ENCODE results near the gene TEX36. TPM values are rescaled to one million over a fixed set of nuclear protein-coding genes. Genes with fewer than 3 reads are reported as not detected.

Gene TEX36
- total RNA-seq, 1 donor from 2014 or later, result not detected

- TF ChIP-seq CTCF (conservative IDR thresholded peaks at IDR 0.05), result no peak
- H3K9me3 Mint-ChIP-seq, result peaks cover 16% of the 10 kb centered on the region
- H3K4me1 Mint-ChIP-seq, result no peaks in the 10 kb centered on the region
- no peak for DNase-seq (ENCODE audit: low read depth, low spot score)
- peaks cover 18% of the 10 kb centered on the region for H3K27me3 Mint-ChIP-seq (ENCODE audit: low read depth)
- H3K36me3 Mint-ChIP-seq (ENCODE audit: low read depth), result peaks cover 8% of the 10 kb centered on the region
- no peak overlapping the region for H3K27ac Mint-ChIP-seq (ENCODE audit: unreplicated experiment)
- H3K4me3 Mint-ChIP-seq, result no peak overlapping the region
Observed at GRCh38 chr10:125672884-125673283, 10.1 kb downstream of the TEX36 start.

DNA sequence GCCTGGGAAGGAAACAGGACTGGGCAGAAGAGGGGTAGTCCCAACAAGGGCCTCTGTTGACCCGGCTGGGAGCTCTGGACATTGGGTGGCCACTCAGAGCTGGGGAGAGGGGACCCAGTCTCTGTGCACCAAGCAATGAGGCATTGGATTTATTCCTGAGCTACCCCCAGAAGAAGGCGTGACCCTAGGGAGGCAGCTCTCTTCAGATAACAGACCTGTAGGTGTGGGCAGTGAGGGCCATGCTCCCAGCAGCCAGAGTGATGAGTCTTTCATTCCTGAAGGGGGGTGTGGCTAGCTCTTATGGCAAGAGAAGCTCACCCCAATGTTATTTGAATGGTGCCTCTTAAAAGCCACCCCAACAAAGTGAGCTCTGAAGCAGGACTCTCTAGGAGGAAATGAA is 20.4 kb downstream of the TEX36 start:
- no peak for DNase-seq (ENCODE audit: low read depth, low spot score)
- Mint-ChIP-seq H3K27me3 (ENCODE audit: low read depth) (peaks cover 24% of the 10 kb centered on the region), H3K9me3 (peaks cover 11% of the 10 kb centered on the region), H3K4me3 (no peak overlapping the region), H3K36me3 (ENCODE audit: low read depth) (peaks cover 4% of the 10 kb centered on the region), H3K4me1 (no peaks in the 10 kb centered on the region), H3K27ac (ENCODE audit: unreplicated experiment) (no peak overlapping the region)
- TF ChIP-seq CTCF (conservative IDR thresholded peaks at IDR 0.05), result no peak

DNA sequence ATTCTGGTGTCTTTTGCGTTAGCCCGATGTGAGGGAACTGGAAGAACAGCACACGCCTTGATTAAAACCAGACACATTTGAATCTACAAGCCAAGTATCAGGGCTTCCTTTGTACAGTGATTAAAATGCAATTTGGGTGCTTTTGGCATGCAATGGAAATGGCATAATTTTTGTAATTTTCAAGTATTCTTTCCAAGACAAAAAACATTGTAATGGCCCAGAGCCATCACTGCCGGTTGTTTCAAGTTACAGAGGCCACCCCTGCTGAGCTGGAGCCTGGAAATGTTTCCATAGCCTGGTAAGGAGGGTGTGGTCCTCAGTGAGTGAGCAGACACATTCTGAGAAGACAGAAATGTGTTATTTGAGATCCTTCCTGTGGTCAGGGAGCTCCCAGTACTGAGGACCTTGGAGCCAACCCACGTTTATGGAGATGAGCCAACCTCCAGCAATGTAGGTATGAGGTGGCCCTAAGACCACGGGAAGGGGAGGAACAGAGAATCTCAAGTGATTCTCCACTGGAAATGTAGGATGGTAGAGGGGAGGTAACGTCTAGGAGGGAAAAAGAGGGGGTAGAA is 20.9 kb downstream of the TEX36 start:
- Mint-ChIP-seq H3K36me3 (ENCODE audit: low read depth) (peaks cover 4% of the 10 kb centered on the region), H3K4me3 (no peak overlapping the region), H3K4me1 (no peaks in the 10 kb centered on the region), H3K27ac (ENCODE audit: unreplicated experiment) (no peak overlapping the region), H3K9me3 (peaks cover 11% of the 10 kb centered on the region), H3K27me3 (ENCODE audit: low read depth) (peaks cover 24% of the 10 kb centered on the region)
- TF ChIP-seq CTCF (conservative IDR thresholded peaks at IDR 0.05), result no peak
- no peak for DNase-seq (ENCODE audit: low read depth, low spot score)

GRCh38 chr10:125661431-125661940 is 21.5 kb downstream of the TEX36 start:
- Mint-ChIP-seq H3K4me1 (no peaks in the 10 kb centered on the region), H3K27ac (ENCODE audit: unreplicated experiment) (no peak overlapping the region), H3K27me3 (ENCODE audit: low read depth) (peaks cover 24% of the 10 kb centered on the region), H3K9me3 (peaks cover 11% of the 10 kb centered on the region), H3K4me3 (no peak overlapping the region), H3K36me3 (ENCODE audit: low read depth) (peaks cover 4% of the 10 kb centered on the region)
- no peak for TF ChIP-seq CTCF (conservative IDR thresholded peaks at IDR 0.05)
- no peak for DNase-seq (ENCODE audit: low read depth, low spot score)

GRCh38 chr10:125659071-125659470 is 23.9 kb downstream of the TEX36 start:
- no peak for TF ChIP-seq CTCF (conservative IDR thresholded peaks at IDR 0.05)
- H3K36me3 Mint-ChIP-seq (ENCODE audit: low read depth), result no peaks in the 10 kb centered on the region
- peaks cover 6% of the 10 kb centered on the region for H3K9me3 Mint-ChIP-seq
- DNase-seq (ENCODE audit: low read depth, low spot score), result no peak
- H3K4me1 Mint-ChIP-seq, result no peaks in the 10 kb centered on the region
- H3K27ac Mint-ChIP-seq (ENCODE audit: unreplicated experiment), result no peak overlapping the region
- no peak overlapping the region for H3K4me3 Mint-ChIP-seq
- peaks cover 4% of the 10 kb centered on the region for H3K27me3 Mint-ChIP-seq (ENCODE audit: low read depth)

Data from neural crest cell (in vitro differentiated cells).